Measurements from ENCODE around the gene FIGN.

DNA sequence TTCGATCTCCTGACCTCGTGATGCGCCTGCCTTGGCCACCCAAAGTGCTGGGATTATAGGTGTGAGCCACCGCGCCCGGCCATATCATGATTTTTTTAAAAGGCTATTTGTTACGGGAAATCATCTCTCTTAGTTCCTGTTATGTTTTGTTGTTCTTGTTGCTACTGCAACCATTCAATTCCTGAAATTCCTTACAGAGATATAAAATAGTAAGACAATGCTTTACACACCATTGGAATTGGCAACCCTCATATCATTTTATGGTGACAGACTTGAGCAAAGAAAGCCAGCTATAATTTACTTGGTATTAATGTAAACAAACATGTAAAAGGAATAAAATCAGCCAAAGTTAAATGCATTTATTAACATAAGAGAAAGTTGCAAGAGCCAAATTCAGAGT lies 163.0 kb downstream of the FIGN start:
- TF ChIP-seq EZH2phosphoT487 (IDR thresholded peaks at IDR 0.05; ENCODE audit: borderline replicate concordance) (no peak), SP1 (IDR thresholded peaks at IDR 0.05; ENCODE audit: low read depth) (no peak), EZH2 (IDR thresholded peaks at IDR 0.05) (no peak), POLR2A (IDR thresholded peaks at IDR 0.05; ENCODE audit: borderline replicate concordance, extremely low read depth, insufficient read depth, insufficient read length) (no peak), ZFX (IDR thresholded peaks at IDR 0.05) (no peak), CBX3 (IDR thresholded peaks at IDR 0.05; ENCODE audit: low read depth) (no peak)
- TF ChIP-seq, protein P1, sequence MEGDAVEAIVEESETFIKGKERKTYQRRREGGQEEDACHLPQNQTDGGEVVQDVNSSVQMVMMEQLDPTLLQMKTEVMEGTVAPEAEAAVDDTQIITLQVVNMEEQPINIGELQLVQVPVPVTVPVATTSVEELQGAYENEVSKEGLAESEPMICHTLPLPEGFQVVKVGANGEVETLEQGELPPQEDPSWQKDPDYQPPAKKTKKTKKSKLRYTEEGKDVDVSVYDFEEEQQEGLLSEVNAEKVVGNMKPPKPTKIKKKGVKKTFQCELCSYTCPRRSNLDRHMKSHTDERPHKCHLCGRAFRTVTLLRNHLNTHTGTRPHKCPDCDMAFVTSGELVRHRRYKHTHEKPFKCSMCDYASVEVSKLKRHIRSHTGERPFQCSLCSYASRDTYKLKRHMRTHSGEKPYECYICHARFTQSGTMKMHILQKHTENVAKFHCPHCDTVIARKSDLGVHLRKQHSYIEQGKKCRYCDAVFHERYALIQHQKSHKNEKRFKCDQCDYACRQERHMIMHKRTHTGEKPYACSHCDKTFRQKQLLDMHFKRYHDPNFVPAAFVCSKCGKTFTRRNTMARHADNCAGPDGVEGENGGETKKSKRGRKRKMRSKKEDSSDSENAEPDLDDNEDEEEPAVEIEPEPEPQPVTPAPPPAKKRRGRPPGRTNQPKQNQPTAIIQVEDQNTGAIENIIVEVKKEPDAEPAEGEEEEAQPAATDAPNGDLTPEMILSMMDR (IDR thresholded peaks at IDR 0.05 in 2 of 3, conservative IDR thresholded peaks at IDR 0.05 in 1 of 3; ENCODE audit: borderline replicate concordance in 1 of 3, insufficient read depth in 1 of 3, low read depth in 2 of 3, low read length in 2 of 3), result no peak

Measured in HCT116 (cell line).